WTC11 (cell line): ENCODE data around the gene PRDM15. TPM values are rescaled to one million over a fixed set of nuclear protein-coding genes. Genes with fewer than 3 reads are reported as not detected.

Source experiments
- ATAC-seq: fragments of 200-7000 bp; cut with Tn5 transposase; 2 replicates; pipeline ENCODE4 v1.10.0; 2021; ENCODE audit warnings: mild to moderate bottlenecking, moderate library complexity
- CTCF ChIA-PET: fragments of 300-600 bp; sonication (Branson Sonifier 250); formaldehyde crosslinking; loops from one replicate; lab custom pipeline; 2021; ENCODE audit warnings: antibody characterized with exemption; lab: Charles Lee
- POLR2A ChIA-PET: fragments of 350-600 bp; sonication (Branson Sonifier 250); formaldehyde crosslinking; loops from one replicate; lab custom pipeline; 2021; ENCODE audit warnings: antibody characterized with exemption; lab: Charles Lee
- DNase-seq: peaks from one replicate; pipeline ENCODE4 v3.0.0; 2021; ENCODE audit warnings: low spot score
- H3K27ac Mint-ChIP-seq: 2 replicates; pipeline ENCODE4 v1.8.0; 2021; ENCODE audit warnings: mixed read lengths
- H3K27me3 Mint-ChIP-seq: 2 replicates; pipeline ENCODE4 v1.8.0; 2021; ENCODE audit warnings: low read depth, mild to moderate bottlenecking, moderate library complexity, mixed read lengths
- H3K36me3 Mint-ChIP-seq: 2 replicates; pipeline ENCODE4 v1.8.0; 2021; ENCODE audit warnings: mixed read lengths
- H3K4me1 Mint-ChIP-seq: 2 replicates; pipeline ENCODE4 v1.8.0; 2022; ENCODE audit warnings: mixed read lengths
- H3K4me3 Mint-ChIP-seq: 2 replicates; pipeline ENCODE4 v1.8.0; 2021; ENCODE audit warnings: mild to moderate bottlenecking, moderate library complexity, mixed read lengths
- H3K9me3 Mint-ChIP-seq: 2 replicates; pipeline ENCODE4 v1.8.0; 2021; ENCODE audit warnings: mixed read lengths
- ATF3 ChIP-seq: sonication (generic); formaldehyde crosslinking; conservative IDR thresholded peaks from 2 replicates; pipeline ENCODE4 v1.8.1; 2022; ENCODE audit warnings: mild to moderate bottlenecking, missing genetic modification reagents
- CBFB ChIP-seq: sonication (generic); formaldehyde crosslinking; IDR thresholded peaks from 2 replicates; pipeline ENCODE4 v1.8.1; 2022; ENCODE audit warnings: mild to moderate bottlenecking, low read depth, missing genetic modification reagents
- CDX4 ChIP-seq: fragments of 250-450 bp; sonication (Bioruptor Pico); IDR thresholded peaks from 2 replicates; pipeline ENCODE4 v1.9.0; 2021; ENCODE audit warnings: moderate library complexity, mild to moderate bottlenecking, inconsistent platforms, borderline replicate concordance
- CREB1 ChIP-seq: sonication (generic); formaldehyde crosslinking; IDR thresholded peaks from 2 replicates; pipeline ENCODE4 v1.8.0; 2023; ENCODE audit warnings: mild to moderate bottlenecking, missing genetic modification reagents
- E2F1 ChIP-seq: sonication (generic); formaldehyde crosslinking; IDR thresholded peaks from 2 replicates; pipeline ENCODE4 v1.8.0; 2022; ENCODE audit warnings: mild to moderate bottlenecking, missing genetic modification reagents
- E2F4 ChIP-seq: sonication (generic); formaldehyde crosslinking; IDR thresholded peaks from 2 replicates; pipeline ENCODE4 v1.8.1; 2022; ENCODE audit warnings: low read depth, mild to moderate bottlenecking, moderate library complexity, missing genetic modification reagents, borderline replicate concordance
- ERG ChIP-seq: fragments of 250-450 bp; sonication (Bioruptor Pico); IDR thresholded peaks from 2 replicates; pipeline ENCODE4 v1.8.0; 2021; ENCODE audit warnings: mild to moderate bottlenecking
- FOXP4 ChIP-seq: sonication (generic); formaldehyde crosslinking; IDR thresholded peaks from 2 replicates; pipeline ENCODE4 v1.8.0; 2022; ENCODE audit warnings: mild to moderate bottlenecking, missing genetic modification reagents
- IRF1 ChIP-seq: sonication (generic); formaldehyde crosslinking; IDR thresholded peaks from 2 replicates; pipeline ENCODE4 v1.8.0; 2023; ENCODE audit warnings: missing genetic modification reagents
- IRF2 ChIP-seq: sonication (generic); formaldehyde crosslinking; IDR thresholded peaks from 2 replicates; pipeline ENCODE4 v1.8.0; 2022; ENCODE audit warnings: low read depth, missing genetic modification reagents, borderline replicate concordance
- JAZF1 ChIP-seq: fragments of 250-450 bp; sonication (Bioruptor Pico); IDR thresholded peaks from 2 replicates; pipeline ENCODE4 v1.9.0; 2021; ENCODE audit warnings: moderate library complexity, mild to moderate bottlenecking, inconsistent platforms
- MYBL2 ChIP-seq: sonication (generic); formaldehyde crosslinking; IDR thresholded peaks from 2 replicates; pipeline ENCODE4 v1.8.1; 2023; ENCODE audit warnings: mild to moderate bottlenecking, moderate library complexity, missing genetic modification reagents
- NFATC4 ChIP-seq: fragments of 250-450 bp; sonication (Bioruptor Pico); IDR thresholded peaks from 2 replicates; pipeline ENCODE4 v1.9.0; 2021; ENCODE audit warnings: mild to moderate bottlenecking
- NR3C1 ChIP-seq: sonication (generic); formaldehyde crosslinking; conservative IDR thresholded peaks from 2 replicates; pipeline ENCODE4 v1.8.1; 2023; ENCODE audit warnings: low read depth, mild to moderate bottlenecking, missing genetic modification reagents
- TEAD1 ChIP-seq: sonication (generic); formaldehyde crosslinking; IDR thresholded peaks from 2 replicates; pipeline ENCODE4 v1.8.0; 2022; ENCODE audit warnings: mild to moderate bottlenecking, missing genetic modification reagents
- ZNF219 ChIP-seq: sonication (generic); formaldehyde crosslinking; IDR thresholded peaks from 2 replicates; pipeline ENCODE4 v1.8.0; 2023; ENCODE audit warnings: missing genetic modification reagents, mild to moderate bottlenecking, borderline replicate concordance
- ZNF232 ChIP-seq: sonication (generic); formaldehyde crosslinking; IDR thresholded peaks from 2 replicates; pipeline ENCODE4 v1.8.0; 2022; ENCODE audit warnings: mild to moderate bottlenecking, missing genetic modification reagents
- ZNF263 ChIP-seq: sonication (generic); formaldehyde crosslinking; IDR thresholded peaks from 2 replicates; pipeline ENCODE4 v1.8.1; 2022; ENCODE audit warnings: low read depth, mild to moderate bottlenecking, moderate library complexity, missing genetic modification reagents
- ZNF425 ChIP-seq: fragments of 250-450 bp; sonication (Bioruptor Pico); conservative IDR thresholded peaks from 2 replicates; pipeline ENCODE4 v1.9.0; 2021; ENCODE audit warnings: mild to moderate bottlenecking
- ZNF532 ChIP-seq: fragments of 250-450 bp; sonication (Bioruptor Pico); IDR thresholded peaks from 2 replicates; pipeline ENCODE4 v1.9.0; 2021; ENCODE audit warnings: mild to moderate bottlenecking, borderline replicate concordance
- total RNA-seq: library from RNA; stranded (reverse); gene quantifications from 3 replicates; pipeline ENCODE4 v1.2.3, GENCODE V29; 2021

PRDM15 gene
- total RNA-seq, 1 experiment from 2014 or later, result 12.9 TPM

- peaks cover 23% of the 10 kb centered on the region for H3K4me1 Mint-ChIP-seq
- ATAC-seq, result no peak
- TF ChIP-seq ZNF263 (CRISPR knock-in tag) (no peak), NR3C1 (no peak), MYBL2 (CRISPR knock-in tag) (no peak), ZNF232 (CRISPR knock-in tag) (no peak), ATF3 (CRISPR knock-in tag) (no peak), IRF2 (no peak), FOXP4 (CRISPR knock-in tag) (no peak), TEAD1 (CRISPR knock-in tag) (no peak), ZNF532 (no peak), CREB1 (CRISPR knock-in tag) (no peak), CDX4 (CRISPR knock-in tag) (no peak), E2F1 (CRISPR knock-in tag) (no peak), E2F4 (CRISPR knock-in tag) (no peak), JAZF1 (CRISPR knock-in tag) (no peak), IRF1 (no peak), ZNF425 (CRISPR knock-in tag) (no peak), ZNF219 (CRISPR knock-in tag) (no peak), CBFB (CRISPR knock-in tag) (no peak), ERG (CRISPR knock-in tag) (no peak), NFATC4 (CRISPR knock-in tag) (no peak)
- TF ChIP-seq, all 79 proteins: peak for 0
- H3K9me3 Mint-ChIP-seq, result no peaks in the 10 kb centered on the region
- H3K36me3 Mint-ChIP-seq, result no peaks in the 10 kb centered on the region
- ChIA-PET POLR2A (no interaction called here), CTCF (interaction anchor here (1.1 kb wide), 1 partner anchor 107 kb away, joined by 3 read pairs; no protein-coding TSS in a partner anchor)
- H3K27me3 Mint-ChIP-seq, result no peaks in the 10 kb centered on the region
- no peak overlapping the region for H3K4me3 Mint-ChIP-seq
- no peak for DNase-seq
- H3K27ac Mint-ChIP-seq, result 0 out of 2 replicates have a peak overlapping the region, but pooled peaks have one; percentile 29
Observed at GRCh38 chr21:41923186-41923585, 44.0 kb upstream of the PRDM15 start.
